Measurements from ENCODE around the gene GRM7.

GRCh38 chr3:7565574-7565973 lies 704.7 kb downstream of the GRM7 start:
- no peak for TF ChIP-seq CTCF (IDR thresholded peaks at IDR 0.05)
- TF ChIP-seq POLR2A (IDR thresholded peaks at IDR 0.05): no peak
